ENCODE data around the gene ZNHIT2.

- TF ChIP-seq CTCF (conservative IDR thresholded peaks at IDR 0.05): no peak
- no peak for TF ChIP-seq ZFX (IDR thresholded peaks at IDR 0.05)
Measured at GRCh38 chr11:65107751-65108468, 9.6 kb downstream of the ZNHIT2 start.

All from C4-2B (cell line).